Fibroblast of pulmonary artery (primary cell): ENCODE results near the gene FLOT1.
A peak's percentile ranks its signal among the peaks of the same experiment; 100 is the strongest.
"Not testable (repeated sequence)": the region's sequence is repeated elsewhere in the genome, so short reads cannot be mapped to it uniquely, and the experiment has no call there.

Source experiments
- DNase-seq: peaks from one replicate; pipeline ENCODE4 v3.0.0-alpha.2; 2010; ENCODE audit warnings: low read depth
- H3K4me3 ChIP-seq: replicated peaks from 2 replicates; pipeline ENCODE4 v1.5.1; 2011; ENCODE audit warnings: low read depth, mild to moderate bottlenecking, control low read depth, low read length, moderate library complexity
- TF ChIP-seq, protein P1 (sequence below): IDR thresholded peaks from 2 replicates; pipeline ENCODE4 v1.5.1; 2011; ENCODE audit warnings: mild to moderate bottlenecking, control low read depth, low read length, inconsistent platforms; ENCODE audit errors: missing control alignments

FLOT1 gene

GRCh38 chr6:30719791-30720737, 22.4 kb downstream of the FLOT1 start, which contains the start of gene TUBB:
TSS of gene TUBB (plus strand) at chr6:30720352. CDS start at chr6:30720507, 155 bp downstream.
- DNase-seq, result peak; percentile 98
- TF ChIP-seq, protein P1, sequence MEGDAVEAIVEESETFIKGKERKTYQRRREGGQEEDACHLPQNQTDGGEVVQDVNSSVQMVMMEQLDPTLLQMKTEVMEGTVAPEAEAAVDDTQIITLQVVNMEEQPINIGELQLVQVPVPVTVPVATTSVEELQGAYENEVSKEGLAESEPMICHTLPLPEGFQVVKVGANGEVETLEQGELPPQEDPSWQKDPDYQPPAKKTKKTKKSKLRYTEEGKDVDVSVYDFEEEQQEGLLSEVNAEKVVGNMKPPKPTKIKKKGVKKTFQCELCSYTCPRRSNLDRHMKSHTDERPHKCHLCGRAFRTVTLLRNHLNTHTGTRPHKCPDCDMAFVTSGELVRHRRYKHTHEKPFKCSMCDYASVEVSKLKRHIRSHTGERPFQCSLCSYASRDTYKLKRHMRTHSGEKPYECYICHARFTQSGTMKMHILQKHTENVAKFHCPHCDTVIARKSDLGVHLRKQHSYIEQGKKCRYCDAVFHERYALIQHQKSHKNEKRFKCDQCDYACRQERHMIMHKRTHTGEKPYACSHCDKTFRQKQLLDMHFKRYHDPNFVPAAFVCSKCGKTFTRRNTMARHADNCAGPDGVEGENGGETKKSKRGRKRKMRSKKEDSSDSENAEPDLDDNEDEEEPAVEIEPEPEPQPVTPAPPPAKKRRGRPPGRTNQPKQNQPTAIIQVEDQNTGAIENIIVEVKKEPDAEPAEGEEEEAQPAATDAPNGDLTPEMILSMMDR, result no peak
- H3K4me3 ChIP-seq, result peak within 1 kb of the TSS; percentile 88

GRCh38 chr6:30719356-30719755, 23.1 kb downstream of the FLOT1 start:
- TF ChIP-seq, protein P1, result no peak
- peak overlapping the region; percentile 88 for H3K4me3 ChIP-seq
- no peak for DNase-seq

GRCh38 chr6:30717845-30718720, 24.4 kb downstream of the FLOT1 start:
- DNase-seq, result not testable (repeated sequence)
- peak overlapping the region; percentile 57 for H3K4me3 ChIP-seq

GRCh38 chr6:30717129-30717844, 25.2 kb downstream of the FLOT1 start, which contains the start of gene MDC1:
TSS of gene MDC1 (minus strand) at chr6:30717281. CDS start at chr6:30715175, 2,106 bp downstream.
- peak within 1 kb of the TSS; percentile 86 for H3K4me3 ChIP-seq
- peak; percentile 100 for DNase-seq
- TF ChIP-seq, protein P1, result peak; percentile 33

DNA sequence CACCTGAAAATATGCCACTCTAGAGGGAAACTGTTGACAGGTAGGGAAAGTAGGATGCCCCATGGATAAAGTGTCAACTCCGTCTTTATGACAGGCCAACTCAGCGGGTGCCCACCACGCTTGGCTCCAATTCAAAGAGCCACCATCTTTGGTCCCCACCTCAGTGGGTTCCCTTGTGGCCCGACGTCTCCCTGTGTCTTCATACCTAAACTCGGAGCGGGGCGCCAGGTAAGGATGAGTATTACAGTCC, 25.7 kb downstream of the FLOT1 start:
- H3K4me3 ChIP-seq, result peak overlapping the region; percentile 86
- no peak for DNase-seq
- TF ChIP-seq, protein P1, result no peak

DNA sequence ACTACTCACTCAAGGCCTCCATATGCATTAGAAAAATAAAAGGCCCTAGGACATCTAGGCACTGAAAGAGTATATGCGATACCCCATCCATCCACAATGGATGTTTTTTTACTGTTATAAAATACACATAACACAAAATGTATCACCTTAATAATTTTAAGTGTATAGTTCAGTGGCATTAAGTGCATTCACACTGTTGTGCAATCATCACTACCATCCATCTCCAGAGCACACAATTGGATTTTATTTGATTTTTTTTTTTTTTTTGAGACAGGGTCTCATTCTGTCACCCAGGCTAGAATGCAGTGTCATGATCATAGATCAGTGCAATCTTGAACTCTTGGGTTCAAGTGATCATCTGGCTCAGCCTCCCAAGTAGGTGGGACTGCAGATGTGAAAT, 28.2 kb downstream of the FLOT1 start:
- H3K4me3 ChIP-seq, result no peak overlapping the region
- TF ChIP-seq, protein P1, result no peak
- no peak for DNase-seq

DNA sequence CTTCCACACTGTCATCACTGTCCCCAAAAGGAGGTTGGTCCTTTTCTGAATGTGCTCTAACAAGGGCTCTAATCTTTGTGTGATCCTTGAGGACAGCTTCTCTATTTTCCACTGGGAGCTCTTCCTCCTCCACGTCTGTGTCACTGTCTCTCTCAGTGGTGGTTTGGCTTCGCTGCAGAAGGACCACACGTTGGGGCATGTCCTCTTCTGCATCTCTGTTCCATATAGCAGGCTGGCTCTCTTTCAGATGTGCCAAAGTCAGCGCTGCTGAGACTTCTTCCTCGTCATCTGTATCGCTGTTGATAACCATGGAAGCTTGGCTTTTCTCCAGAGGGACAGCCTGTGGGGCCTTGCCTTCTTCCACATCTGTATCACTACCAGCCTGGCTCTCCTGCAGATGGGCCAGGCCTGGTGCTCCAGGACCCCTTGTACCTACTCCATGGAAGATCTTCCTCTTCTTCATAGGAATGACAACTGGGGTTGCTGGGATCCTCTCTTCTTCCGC, 30.0 kb downstream of the FLOT1 start:
- TF ChIP-seq, protein P1, result no peak
- no peak for DNase-seq
- H3K4me3 ChIP-seq, result no peak overlapping the region
